BE2C (cell line): ENCODE results near the gene VPS54.

Experiments used
- DNase-seq: peaks from one replicate; pipeline ENCODE4 v3.0.0-alpha.2; 2020
- H3K27me3 ChIP-seq: fragments of 250-450 bp; sonication (Bioruptor Pico); 2 replicates; pipeline ENCODE4 v1.5.1; 2020; ENCODE audit warnings: mild to moderate bottlenecking
- H3K36me3 ChIP-seq: fragments of 250-450 bp; sonication (Bioruptor Pico); 2 replicates; pipeline ENCODE4 v1.5.1; 2020; ENCODE audit warnings: mild to moderate bottlenecking
- H3K4me1 ChIP-seq: fragments of 250-450 bp; sonication (Bioruptor Pico); 2 replicates; pipeline ENCODE4 v1.5.1; 2020
- H3K4me3 ChIP-seq: 2 replicates; pipeline ENCODE4 v1.5.1; 2011; ENCODE audit warnings: low read depth, low read length
- H3K9me3 ChIP-seq: fragments of 250-450 bp; sonication (Bioruptor Pico); 2 replicates; pipeline ENCODE4 v1.5.1; 2020
- CTCF ChIP-seq: IDR thresholded peaks from 2 replicates; pipeline ENCODE4 v1.5.1; 2012; ENCODE audit warnings: mild to moderate bottlenecking, low read depth, low read length

The VPS54 gene

GRCh38 chr2:63890678-63891077 is 128.6 kb downstream of the VPS54 start:
- DNase-seq = no peak
- no peaks in the 10 kb centered on the region for H3K4me1 ChIP-seq
- H3K36me3 ChIP-seq = no peaks in the 10 kb centered on the region; the same call in 1 of the 2 replicates
- no peak for TF ChIP-seq CTCF
- H3K9me3 ChIP-seq = no peaks in the 10 kb centered on the region
- H3K4me3 ChIP-seq = no peak overlapping the region
- no peaks in the 10 kb centered on the region for H3K27me3 ChIP-seq

GRCh38 chr2:63888490-63889402 is 130.5 kb downstream of the VPS54 start:
- no peaks in the 10 kb centered on the region for H3K9me3 ChIP-seq
- no peaks in the 10 kb centered on the region for H3K4me1 ChIP-seq
- no peaks in the 10 kb centered on the region; the same call in 1 of the 2 replicates for H3K36me3 ChIP-seq
- TF ChIP-seq CTCF = peak; percentile 80
- no peaks in the 10 kb centered on the region for H3K27me3 ChIP-seq
- no peak overlapping the region for H3K4me3 ChIP-seq
- DNase-seq = peak; percentile 40

GRCh38 chr2:63888053-63888452 is 131.2 kb downstream of the VPS54 start:
- no peak for TF ChIP-seq CTCF
- no peaks in the 10 kb centered on the region for H3K27me3 ChIP-seq
- H3K36me3 ChIP-seq = no peaks in the 10 kb centered on the region; the same call in 1 of the 2 replicates
- no peaks in the 10 kb centered on the region for H3K9me3 ChIP-seq
- no peak for DNase-seq
- H3K4me3 ChIP-seq = no peak overlapping the region
- no peaks in the 10 kb centered on the region for H3K4me1 ChIP-seq

GRCh38 chr2:63886445-63886844 is 132.8 kb downstream of the VPS54 start:
- no peak for DNase-seq
- H3K36me3 ChIP-seq = no peaks in the 10 kb centered on the region; the same call in 1 of the 2 replicates
- H3K9me3 ChIP-seq = no peaks in the 10 kb centered on the region
- no peak for TF ChIP-seq CTCF
- H3K4me3 ChIP-seq = no peak overlapping the region
- H3K27me3 ChIP-seq = no peaks in the 10 kb centered on the region
- no peaks in the 10 kb centered on the region for H3K4me1 ChIP-seq

GRCh38 chr2:63882395-63883105 is 136.7 kb downstream of the VPS54 start:
- H3K4me3 ChIP-seq = no peak overlapping the region
- H3K9me3 ChIP-seq = no peaks in the 10 kb centered on the region
- no peak for DNase-seq
- no peaks in the 10 kb centered on the region for H3K36me3 ChIP-seq
- no peaks in the 10 kb centered on the region for H3K27me3 ChIP-seq
- no peaks in the 10 kb centered on the region for H3K4me1 ChIP-seq
- no peak for TF ChIP-seq CTCF

- Histone ChIP-seq H3K4me3 (no peak overlapping the region), H3K9me3 (no peaks in the 10 kb centered on the region), H3K4me1 (no peaks in the 10 kb centered on the region), H3K27me3 (no peaks in the 10 kb centered on the region), H3K36me3 (no peaks in the 10 kb centered on the region)
- no peak for TF ChIP-seq CTCF
- DNase-seq = no peak
Observed at GRCh38 chr2:63881205-63881604, 138.0 kb downstream of the VPS54 start.
